ENCODE results near the gene RALGPS2. TPM values are rescaled to one million over a fixed set of nuclear protein-coding genes. Genes with fewer than 3 reads are reported as not detected.

Gene RALGPS2
- total and polyA plus RNA-seq, 2 of the 13 experiments (the other 11 are each of a cell fraction or from before 2014, with no cell fraction given): 15.6 to 36.0 TPM

GRCh38 chr1:178870944-178871343 lies 145.9 kb downstream of the RALGPS2 start, which contains the start of gene ANGPTL1 (continued):
- TF ChIP-seq BATF2 (CRISPR knock-in tag; IDR thresholded peaks at IDR 0.05): no peak
- no peak for TF ChIP-seq NRL (CRISPR knock-in tag; IDR thresholded peaks at IDR 0.05; ENCODE audit: borderline replicate concordance)
- no peak for TF ChIP-seq NFIB (CRISPR knock-in tag; IDR thresholded peaks at IDR 0.05; ENCODE audit: borderline replicate concordance)
- TF ChIP-seq, protein P1, sequence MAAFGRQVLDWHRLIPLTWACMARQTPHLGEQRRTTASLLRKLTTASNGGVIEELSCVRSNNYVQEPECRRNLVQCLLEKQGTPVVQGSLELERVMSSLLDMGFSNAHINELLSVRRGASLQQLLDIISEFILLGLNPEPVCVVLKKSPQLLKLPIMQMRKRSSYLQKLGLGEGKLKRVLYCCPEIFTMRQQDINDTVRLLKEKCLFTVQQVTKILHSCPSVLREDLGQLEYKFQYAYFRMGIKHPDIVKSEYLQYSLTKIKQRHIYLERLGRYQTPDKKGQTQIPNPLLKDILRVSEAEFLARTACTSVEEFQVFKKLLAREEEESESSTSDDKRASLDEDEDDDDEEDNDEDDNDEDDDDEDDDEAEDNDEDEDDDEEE (CRISPR knock-in tag; IDR thresholded peaks at IDR 0.05): no peak
- TF ChIP-seq AFF4 (CRISPR knock-in tag; IDR thresholded peaks at IDR 0.05): no peak
- TF ChIP-seq ZNF329 (CRISPR knock-in tag; IDR thresholded peaks at IDR 0.05; ENCODE audit: low read depth): no peak
- no peak for TF ChIP-seq ZNF33A (CRISPR knock-in tag; IDR thresholded peaks at IDR 0.05; ENCODE audit: borderline replicate concordance)
- TF ChIP-seq, protein P2, sequence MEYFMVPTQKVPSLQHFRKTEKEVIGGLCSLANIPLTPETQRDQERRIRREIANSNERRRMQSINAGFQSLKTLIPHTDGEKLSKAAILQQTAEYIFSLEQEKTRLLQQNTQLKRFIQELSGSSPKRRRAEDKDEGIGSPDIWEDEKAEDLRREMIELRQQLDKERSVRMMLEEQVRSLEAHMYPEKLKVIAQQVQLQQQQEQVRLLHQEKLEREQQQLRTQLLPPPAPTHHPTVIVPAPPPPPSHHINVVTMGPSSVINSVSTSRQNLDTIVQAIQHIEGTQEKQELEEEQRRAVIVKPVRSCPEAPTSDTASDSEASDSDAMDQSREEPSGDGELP (IDR thresholded peaks at IDR 0.05; ENCODE audit: borderline replicate concordance, low read depth): peak; percentile 64; the same call in 1 of the 2 replicates
- TF ChIP-seq ISL2 (CRISPR knock-in tag; IDR thresholded peaks at IDR 0.05): peak; percentile 59; the same call in 1 of the 2 replicates
- no peak for TF ChIP-seq ZNF446 (CRISPR knock-in tag; IDR thresholded peaks at IDR 0.05)
- TF ChIP-seq, protein P3, sequence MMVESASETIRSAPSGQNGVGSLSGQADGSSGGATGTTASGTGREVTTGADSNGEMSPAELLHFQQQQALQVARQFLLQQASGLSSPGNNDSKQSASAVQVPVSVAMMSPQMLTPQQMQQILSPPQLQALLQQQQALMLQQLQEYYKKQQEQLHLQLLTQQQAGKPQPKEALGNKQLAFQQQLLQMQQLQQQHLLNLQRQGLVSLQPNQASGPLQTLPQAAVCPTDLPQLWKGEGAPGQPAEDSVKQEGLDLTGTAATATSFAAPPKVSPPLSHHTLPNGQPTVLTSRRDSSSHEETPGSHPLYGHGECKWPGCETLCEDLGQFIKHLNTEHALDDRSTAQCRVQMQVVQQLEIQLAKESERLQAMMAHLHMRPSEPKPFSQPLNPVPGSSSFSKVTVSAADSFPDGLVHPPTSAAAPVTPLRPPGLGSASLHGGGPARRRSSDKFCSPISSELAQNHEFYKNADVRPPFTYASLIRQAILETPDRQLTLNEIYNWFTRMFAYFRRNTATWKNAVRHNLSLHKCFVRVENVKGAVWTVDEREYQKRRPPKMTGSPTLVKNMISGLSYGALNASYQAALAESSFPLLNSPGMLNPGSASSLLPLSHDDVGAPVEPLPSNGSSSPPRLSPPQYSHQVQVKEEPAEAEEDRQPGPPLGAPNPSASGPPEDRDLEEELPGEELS (CRISPR knock-in tag; IDR thresholded peaks at IDR 0.05): peak; percentile 20; the same call in 1 of the 2 replicates
- no peak for TF ChIP-seq IKZF4 (CRISPR knock-in tag; IDR thresholded peaks at IDR 0.05; ENCODE audit: borderline replicate concordance, low read depth, not compliant biosample characterization)
- TF ChIP-seq KDM5A (IDR thresholded peaks at IDR 0.05; ENCODE audit: borderline replicate concordance, low read length): no peak
- TF ChIP-seq, protein P4, sequence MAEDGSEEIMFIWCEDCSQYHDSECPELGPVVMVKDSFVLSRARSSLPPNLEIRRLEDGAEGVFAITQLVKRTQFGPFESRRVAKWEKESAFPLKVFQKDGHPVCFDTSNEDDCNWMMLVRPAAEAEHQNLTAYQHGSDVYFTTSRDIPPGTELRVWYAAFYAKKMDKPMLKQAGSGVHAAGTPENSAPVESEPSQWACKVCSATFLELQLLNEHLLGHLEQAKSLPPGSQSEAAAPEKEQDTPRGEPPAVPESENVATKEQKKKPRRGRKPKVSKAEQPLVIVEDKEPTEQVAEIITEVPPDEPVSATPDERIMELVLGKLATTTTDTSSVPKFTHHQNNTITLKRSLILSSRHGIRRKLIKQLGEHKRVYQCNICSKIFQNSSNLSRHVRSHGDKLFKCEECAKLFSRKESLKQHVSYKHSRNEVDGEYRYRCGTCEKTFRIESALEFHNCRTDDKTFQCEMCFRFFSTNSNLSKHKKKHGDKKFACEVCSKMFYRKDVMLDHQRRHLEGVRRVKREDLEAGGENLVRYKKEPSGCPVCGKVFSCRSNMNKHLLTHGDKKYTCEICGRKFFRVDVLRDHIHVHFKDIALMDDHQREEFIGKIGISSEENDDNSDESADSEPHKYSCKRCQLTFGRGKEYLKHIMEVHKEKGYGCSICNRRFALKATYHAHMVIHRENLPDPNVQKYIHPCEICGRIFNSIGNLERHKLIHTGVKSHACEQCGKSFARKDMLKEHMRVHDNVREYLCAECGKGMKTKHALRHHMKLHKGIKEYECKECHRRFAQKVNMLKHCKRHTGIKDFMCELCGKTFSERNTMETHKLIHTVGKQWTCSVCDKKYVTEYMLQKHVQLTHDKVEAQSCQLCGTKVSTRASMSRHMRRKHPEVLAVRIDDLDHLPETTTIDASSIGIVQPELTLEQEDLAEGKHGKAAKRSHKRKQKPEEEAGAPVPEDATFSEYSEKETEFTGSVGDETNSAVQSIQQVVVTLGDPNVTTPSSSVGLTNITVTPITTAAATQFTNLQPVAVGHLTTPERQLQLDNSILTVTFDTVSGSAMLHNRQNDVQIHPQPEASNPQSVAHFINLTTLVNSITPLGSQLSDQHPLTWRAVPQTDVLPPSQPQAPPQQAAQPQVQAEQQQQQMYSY (CRISPR knock-in tag; IDR thresholded peaks at IDR 0.05): no peak
- no peak for TF ChIP-seq CBX2 (IDR thresholded peaks at IDR 0.05; ENCODE audit: low read depth, low read length)
- no peak for TF ChIP-seq CBX2 (CRISPR knock-in tag; IDR thresholded peaks at IDR 0.05; ENCODE audit: low read depth)
- 0 out of 2 replicates have a peak, but pooled peaks have one; percentile 25 for TF ChIP-seq PPARG (CRISPR knock-in tag; conservative IDR thresholded peaks at IDR 0.05)
- TF ChIP-seq ZNF891 (CRISPR knock-in tag; IDR thresholded peaks at IDR 0.05): no peak

Measured in HepG2 (cell line).